Cardiac septum (tissue), 1 donor: Measurements from ENCODE around the gene TIRAP. TPM values are rescaled to one million over a fixed set of nuclear protein-coding genes. Genes with fewer than 3 reads are reported as not detected.

Experiments
- DNase-seq: peaks from one replicate; pipeline ENCODE4 v3.0.0-alpha.2; 2020; ENCODE audit warnings: low spot score
- intact Hi-C: fragments of 100-400 bp; cut with DNase I; formaldehyde crosslinking; loops from one replicate; pipeline ENCODE4 v1.14.0; 2022
- total RNA-seq: library from RNA; stranded (reverse); fragmentation: NEBNext Ultra II Directional; extraction: Animal tissue kit (Norgen Biotek cat#: 25700); gene quantifications from one replicate; pipeline ENCODE4 v1.2.1, GENCODE V29; 2021
- donor health status: DM: no; HTN: no; CAD: no.

The TIRAP gene
- total RNA-seq, 1 donor from 2014 or later: 8.4 TPM

GRCh38 chr11:126313826-126314225 is 30.9 kb downstream of the TIRAP start:
- intact Hi-C loops: loop anchor here (5.0 kb wide), 3 partner anchors 33 to 1033 kb away; no protein-coding TSS in a partner anchor
- no peak for DNase-seq

GRCh38 chr11:126317432-126317755 is 34.5 kb downstream of the TIRAP start:
- intact Hi-C loops: no loop called here
- DNase-seq: no peak

- no peak for DNase-seq
- intact Hi-C loops: loop anchor here (1.0 kb wide), 1 partner anchor 97 kb away; no protein-coding TSS in a partner anchor
Observed at GRCh38 chr11:126317756-126318573, 35.1 kb downstream of the TIRAP start.

- DNase-seq: no peak
- intact Hi-C loops: loop anchor here (1.0 kb wide), 1 partner anchor 97 kb away; no protein-coding TSS in a partner anchor
Observed at GRCh38 chr11:126318574-126319373, 35.9 kb downstream of the TIRAP start.

DNA sequence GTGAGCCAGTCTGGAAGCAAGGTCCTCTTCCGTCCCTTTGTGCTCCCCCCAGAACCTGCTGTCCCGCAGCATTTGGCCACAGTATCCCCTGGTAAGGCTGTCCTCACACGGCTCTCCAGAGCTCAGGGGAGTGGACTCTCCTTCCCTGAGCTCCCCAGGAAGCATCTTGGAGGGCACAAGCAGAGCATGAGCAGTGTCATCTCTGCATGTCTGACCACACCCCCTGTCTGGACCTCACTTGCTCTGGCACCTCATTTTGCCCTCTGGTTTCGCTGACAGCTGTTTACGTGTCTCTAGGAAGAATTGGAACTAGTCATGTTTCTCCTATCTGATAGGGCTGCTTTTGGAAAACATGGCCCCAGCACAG is 36.5 kb downstream of the TIRAP start:
- no peak for DNase-seq
- intact Hi-C loops: no loop called here

GRCh38 chr11:126322996-126323395 is 40.1 kb downstream of the TIRAP start:
- intact Hi-C loops: no loop called here

GRCh38 chr11:126327281-126328000 is 44.5 kb downstream of the TIRAP start:
- intact Hi-C loops: no loop called here
- peak; percentile 41 for DNase-seq

More at GRCh38 chr11:126322996-126323395, 40.1 kb downstream of the TIRAP start:
- no peak for DNase-seq

GRCh38 chr11:126328001-126328390 is 45.1 kb downstream of the TIRAP start:
- peak; percentile 27 for DNase-seq
- intact Hi-C loops: no loop called here

GRCh38 chr11:126328444-126328843 is 45.6 kb downstream of the TIRAP start:
- peak; percentile 58 for DNase-seq
- intact Hi-C loops: no loop called here

DNA sequence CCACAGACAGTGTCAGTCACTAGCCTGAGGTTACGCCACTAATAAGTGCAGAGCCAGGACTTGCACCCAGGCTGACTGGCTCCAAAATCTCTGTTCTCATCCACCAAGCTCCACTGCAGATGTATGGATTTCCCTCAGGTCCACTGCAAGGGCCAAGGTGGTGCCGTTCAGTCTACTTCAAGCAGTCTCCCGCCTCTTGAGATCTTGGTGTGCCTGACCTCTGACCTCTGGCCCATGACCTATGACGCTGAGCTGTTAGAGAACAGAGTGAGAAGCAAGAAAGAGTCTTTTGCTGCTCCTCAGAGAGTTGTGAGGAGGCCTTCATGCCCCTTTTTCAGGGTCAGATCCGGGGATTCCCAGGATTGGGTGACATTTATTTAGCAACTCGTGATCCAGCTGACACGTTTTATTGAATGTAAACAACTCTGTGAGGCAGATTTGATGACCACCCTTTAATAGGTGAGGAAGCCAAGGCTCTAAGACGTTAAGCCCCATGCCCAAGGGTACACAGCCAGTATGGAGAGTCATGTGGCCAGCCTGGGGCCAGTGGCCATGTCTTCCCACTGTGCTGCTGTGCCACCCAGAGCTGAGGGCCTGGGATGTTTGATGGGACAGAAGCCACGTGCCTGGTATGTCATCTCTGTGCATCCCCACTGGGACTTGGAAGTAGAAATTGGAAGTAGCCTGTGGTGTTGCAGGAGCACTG is 46.2 kb downstream of the TIRAP start:
- intact Hi-C loops: no loop called here
- peak; percentile 29 for DNase-seq

DNA sequence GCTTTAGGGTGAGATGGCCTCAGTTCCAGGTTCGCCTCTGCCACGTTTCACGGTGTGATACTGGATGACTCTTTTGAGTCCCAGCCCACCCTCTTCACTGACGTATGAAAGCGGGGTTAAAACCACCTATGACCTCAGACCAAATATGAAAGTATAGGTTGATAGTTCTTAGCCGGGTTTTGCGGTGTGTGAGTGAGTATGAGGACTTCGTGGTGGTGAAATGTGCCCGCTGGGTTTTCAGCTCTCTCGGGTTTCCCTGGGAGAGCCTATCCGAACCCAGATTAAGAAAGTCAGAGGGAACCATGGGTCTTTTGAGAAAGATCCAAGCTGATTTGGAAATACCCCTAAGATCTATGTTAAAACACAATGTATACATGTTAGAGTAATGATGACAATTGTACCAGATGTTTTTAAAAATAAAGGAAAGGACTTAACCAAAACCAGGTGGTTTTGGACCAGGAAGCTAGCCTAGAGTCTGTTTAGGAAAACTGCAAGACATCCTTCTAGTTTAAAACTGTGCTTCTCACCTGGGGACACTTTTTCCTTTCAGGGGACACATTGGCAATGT is 46.8 kb downstream of the TIRAP start:
- peak; percentile 27 for DNase-seq
- intact Hi-C loops: no loop called here

DNA sequence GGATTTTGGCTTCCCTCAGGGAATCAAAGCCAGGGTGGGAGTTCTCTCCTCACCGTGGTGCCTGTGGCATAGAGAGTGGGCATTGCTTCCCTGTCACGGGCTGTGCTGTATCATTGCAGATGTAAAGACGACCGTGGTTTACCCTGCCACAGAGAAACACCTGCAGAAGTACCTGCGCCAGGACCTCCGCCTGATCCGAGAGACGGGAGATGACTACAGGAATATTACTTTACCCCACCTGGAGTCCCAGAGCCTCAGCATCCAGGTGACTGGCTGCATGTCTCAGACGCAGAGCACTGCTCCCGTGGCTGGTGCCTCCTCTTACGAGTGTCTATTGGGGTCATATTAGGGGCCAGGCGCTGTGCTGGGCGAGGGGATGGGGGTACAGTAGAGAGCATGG is 48.4 kb downstream of the TIRAP start:
- intact Hi-C loops: no loop called here
- DNase-seq: peak; percentile 56

GRCh38 chr11:126332221-126332711 is 49.4 kb downstream of the TIRAP start:
- intact Hi-C loops: no loop called here
- DNase-seq: peak; percentile 79

GRCh38 chr11:126333142-126333541 is 50.2 kb downstream of the TIRAP start:
- intact Hi-C loops: no loop called here
- DNase-seq: no peak

DNA sequence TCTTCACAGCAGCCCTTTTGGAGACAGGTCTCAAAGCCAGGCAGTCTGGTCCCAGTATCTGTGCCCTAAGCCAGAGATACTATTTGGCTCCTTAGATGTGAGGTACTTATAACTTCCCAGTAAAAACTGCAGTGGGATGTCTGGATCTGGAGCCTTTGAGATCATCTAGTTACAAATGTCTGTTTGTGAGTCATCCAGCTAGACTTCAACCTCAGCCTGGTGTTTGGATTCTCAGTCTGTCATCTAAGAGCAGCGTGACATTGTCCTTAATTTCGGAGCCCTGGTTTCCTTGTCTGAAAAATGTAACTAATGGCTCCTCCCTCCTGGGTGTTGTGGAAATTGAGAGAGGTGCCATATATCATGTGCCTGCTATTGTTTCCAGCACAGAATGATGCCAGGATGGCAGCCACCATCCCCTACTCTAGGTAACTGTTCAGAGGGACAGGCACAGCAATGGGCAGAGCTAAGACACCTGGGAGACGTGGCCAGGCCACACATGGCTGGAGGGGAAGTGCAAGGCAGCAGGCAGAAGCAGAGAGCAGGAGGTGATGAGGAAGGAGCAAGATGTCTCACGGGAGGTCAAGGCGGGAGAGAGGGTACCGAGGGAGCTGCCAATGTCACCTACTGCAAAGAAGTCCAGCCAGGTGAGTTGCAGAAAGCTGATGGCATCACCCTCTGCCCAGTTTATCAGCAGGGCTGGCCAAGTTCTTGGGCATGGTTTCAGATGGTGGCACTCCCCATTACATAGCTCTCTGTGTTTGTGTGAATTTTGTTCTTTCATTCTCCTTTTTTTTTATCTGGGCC is 52.0 kb downstream of the TIRAP start:
- intact Hi-C loops: no loop called here
- DNase-seq: peak; percentile 53

DNA sequence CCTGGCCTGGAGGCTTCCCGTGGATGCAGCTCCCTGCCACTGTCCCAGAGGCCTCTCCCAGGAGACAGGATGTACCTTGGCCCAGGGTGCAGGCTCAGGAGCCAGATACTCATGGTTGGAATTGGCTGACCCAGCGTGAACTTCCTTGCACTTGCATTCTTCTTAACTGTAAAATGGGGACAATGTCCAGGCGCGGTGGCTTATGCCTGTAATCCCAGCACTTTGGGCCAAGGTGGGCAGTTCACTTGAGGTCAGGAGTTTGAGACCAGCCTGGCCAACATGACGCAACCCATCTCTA is 52.5 kb downstream of the TIRAP start:
- intact Hi-C loops: no loop called here
- DNase-seq: peak; percentile 56

DNA sequence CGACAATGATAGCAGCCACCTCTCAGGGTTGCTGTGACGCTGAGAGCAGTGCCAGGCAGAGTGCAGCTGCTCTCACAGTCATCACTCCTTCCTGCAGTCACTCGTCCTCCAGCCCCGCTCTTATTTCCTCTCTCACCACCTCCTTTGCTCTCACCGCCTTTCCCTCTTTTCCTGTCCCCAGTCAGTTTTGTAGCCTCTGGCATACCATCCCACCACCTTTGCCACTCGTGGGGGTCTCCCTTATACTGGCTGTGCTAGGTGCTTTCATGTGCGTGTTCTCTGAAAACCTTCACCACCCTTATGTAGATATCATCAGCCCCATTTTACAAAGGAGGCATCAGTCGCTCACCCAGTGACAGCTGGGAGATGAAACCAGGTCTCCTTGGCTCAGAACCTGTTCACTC is 53.2 kb downstream of the TIRAP start:
- intact Hi-C loops: no loop called here
- no peak for DNase-seq

- DNase-seq: peak; percentile 77
Observed at GRCh38 chr11:126336671-126337101, 53.8 kb downstream of the TIRAP start.

More at GRCh38 chr11:126336671-126337101, 53.8 kb downstream of the TIRAP start:
- intact Hi-C loops: no loop called here
